NT2/D1 (cell line): Measurements from ENCODE around the gene ZNF469.

Experiments
- DNase-seq: peaks from one replicate; pipeline ENCODE4 v3.0.0-alpha.2; 2011; ENCODE audit warnings: low read depth, low spot score
- H3K27me3 ChIP-seq: 2 replicates; pipeline ENCODE4 v1.6.0; 2011; ENCODE audit warnings: mild to moderate bottlenecking; ENCODE audit not compliant: insufficient read length, insufficient read depth
- H3K36me3 ChIP-seq: 2 replicates; pipeline ENCODE4 v1.6.1; 2011; ENCODE audit warnings: mild to moderate bottlenecking, low read length, mixed read lengths; ENCODE audit not compliant: insufficient read depth, insufficient read length
- H3K4me1 ChIP-seq: 2 replicates; pipeline ENCODE4 v1.5.1; 2011; ENCODE audit not compliant: insufficient read depth, insufficient read length
- H3K4me3 ChIP-seq: 2 replicates; pipeline ENCODE4 v1.5.1; 2011; ENCODE audit warnings: low read depth; ENCODE audit not compliant: insufficient read length
- H3K9ac ChIP-seq: 2 replicates; pipeline ENCODE4 v1.6.0; 2011; ENCODE audit warnings: low read depth; ENCODE audit not compliant: insufficient read length
- H3K9me3 ChIP-seq: 2 replicates; pipeline ENCODE4 v1.5.1; 2011; ENCODE audit warnings: mild to moderate bottlenecking, low read length; ENCODE audit not compliant: insufficient read depth
- SUZ12 ChIP-seq: IDR thresholded peaks from 2 replicates; pipeline ENCODE4 v1.6.1; 2011; ENCODE audit not compliant: insufficient read length, insufficient read depth; ENCODE audit errors: extremely low read depth
- YY1 ChIP-seq: IDR thresholded peaks from 2 replicates; pipeline ENCODE4 v1.6.1; 2011; ENCODE audit not compliant: insufficient read length, insufficient read depth
- ZNF274 ChIP-seq: IDR thresholded peaks from 2 replicates; pipeline ENCODE4 v1.6.1; 2011; ENCODE audit warnings: mild to moderate bottlenecking, low read depth, low read length

Gene ZNF469

GRCh38 chr16:88381820-88382451 is 823 bp upstream of the ZNF469 start:
- Histone ChIP-seq H3K27me3 (peaks cover 56% of the 10 kb centered on the region), H3K9ac (peak overlapping the region; percentile 72), H3K4me3 (peak overlapping the region; percentile 48), H3K9me3 (no peaks in the 10 kb centered on the region), H3K4me1 (peaks cover 34% of the 10 kb centered on the region), H3K36me3 (peaks cover 2% of the 10 kb centered on the region)
- no peak for TF ChIP-seq YY1
- no peak for TF ChIP-seq SUZ12
- no peak for TF ChIP-seq ZNF274
- peak; percentile 82 for DNase-seq

GRCh38 chr16:88383401-88384221 is 852 bp downstream of the ZNF469 start:
- H3K4me3 ChIP-seq: peak overlapping the region; percentile 48
- peaks cover 56% of the 10 kb centered on the region for H3K27me3 ChIP-seq
- no peak for DNase-seq
- H3K36me3 ChIP-seq: peaks cover 2% of the 10 kb centered on the region
- TF ChIP-seq SUZ12 (no peak), ZNF274 (no peak), YY1 (no peak)
- peaks cover 32% of the 10 kb centered on the region for H3K4me1 ChIP-seq
- peak overlapping the region; percentile 72 for H3K9ac ChIP-seq
- H3K9me3 ChIP-seq: no peaks in the 10 kb centered on the region

GRCh38 chr16:88384222-88385111 is 1.7 kb downstream of the ZNF469 start:
- peaks cover 52% of the 10 kb centered on the region for H3K27me3 ChIP-seq

GRCh38 chr16:88385112-88385594 is 2.4 kb downstream of the ZNF469 start:
- Histone ChIP-seq H3K9me3 (no peaks in the 10 kb centered on the region), H3K36me3 (peaks cover 2% of the 10 kb centered on the region), H3K9ac (no peak overlapping the region), H3K4me3 (no peak overlapping the region), H3K4me1 (peaks cover 29% of the 10 kb centered on the region), H3K27me3 (peaks cover 52% of the 10 kb centered on the region)
- no peak for DNase-seq
- TF ChIP-seq YY1 (no peak), SUZ12 (no peak), ZNF274 (no peak)

More at GRCh38 chr16:88384222-88385111, 1.7 kb downstream of the ZNF469 start:
- DNase-seq: no peak
- H3K4me3 ChIP-seq: peak overlapping the region; percentile 48
- peaks cover 32% of the 10 kb centered on the region for H3K4me1 ChIP-seq
- H3K9me3 ChIP-seq: no peaks in the 10 kb centered on the region
- peaks cover 2% of the 10 kb centered on the region for H3K36me3 ChIP-seq
- peak overlapping the region; percentile 72 for H3K9ac ChIP-seq
- TF ChIP-seq SUZ12: no peak
- no peak for TF ChIP-seq YY1

DNA sequence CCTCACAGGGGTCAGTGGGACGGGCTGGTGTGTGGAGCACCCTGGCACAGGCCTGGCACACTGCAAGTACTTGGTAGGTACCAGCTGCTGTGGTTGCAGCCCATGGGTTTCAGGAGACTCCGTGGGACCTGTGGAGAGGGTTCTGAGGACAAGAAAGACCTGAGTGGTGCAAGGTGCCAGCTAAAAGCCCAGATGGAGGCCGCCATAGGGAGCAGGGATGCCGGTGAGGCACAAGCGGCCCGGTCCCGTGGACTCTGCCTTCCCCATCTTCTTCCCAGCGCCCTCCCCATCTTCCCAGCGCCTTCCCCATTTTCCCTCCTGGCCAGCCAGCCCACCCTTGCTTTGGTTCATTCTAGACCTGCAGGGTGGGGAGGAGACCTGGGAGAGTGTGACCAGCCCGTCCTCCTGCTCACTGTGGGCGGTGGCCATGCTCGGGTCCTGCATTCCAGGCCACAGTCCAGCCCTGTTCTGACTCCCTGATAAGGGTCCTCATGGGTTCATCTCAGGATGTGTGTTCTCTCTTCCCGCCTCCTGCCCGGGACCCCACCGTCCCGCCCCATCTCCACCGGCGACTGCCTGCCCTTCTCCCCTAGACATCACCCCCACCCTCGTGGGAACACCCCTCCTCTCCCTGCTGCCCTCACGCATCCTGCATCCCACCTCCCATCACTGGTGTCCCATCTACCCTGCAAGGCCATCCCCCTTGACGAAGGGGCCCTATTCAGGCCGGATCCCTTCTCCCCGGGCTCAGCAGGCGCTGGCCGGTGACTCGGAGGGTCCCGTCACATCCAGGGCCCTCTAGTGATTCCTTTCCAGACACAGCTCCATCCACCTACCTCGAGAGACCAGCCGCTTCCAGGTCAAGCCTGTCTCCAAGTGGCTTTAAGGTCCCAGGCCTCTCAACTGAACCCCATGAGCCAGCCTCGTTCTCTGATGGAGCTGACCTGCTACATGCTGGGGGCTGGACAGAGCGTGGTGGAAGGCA is 3.4 kb downstream of the ZNF469 start:
- TF ChIP-seq SUZ12 (no peak), ZNF274 (no peak), YY1 (no peak)
- Histone ChIP-seq H3K36me3 (peaks cover 2% of the 10 kb centered on the region), H3K9me3 (no peaks in the 10 kb centered on the region), H3K4me1 (peaks cover 20% of the 10 kb centered on the region), H3K9ac (no peak overlapping the region), H3K4me3 (no peak overlapping the region), H3K27me3 (peaks cover 42% of the 10 kb centered on the region)
- DNase-seq: no peak

- Histone ChIP-seq H3K9ac (no peak overlapping the region), H3K4me3 (no peak overlapping the region), H3K9me3 (no peaks in the 10 kb centered on the region), H3K4me1 (peaks cover 13% of the 10 kb centered on the region), H3K27me3 (peaks cover 35% of the 10 kb centered on the region), H3K36me3 (peaks cover 2% of the 10 kb centered on the region)
- TF ChIP-seq YY1: no peak
- TF ChIP-seq SUZ12: no peak
- TF ChIP-seq ZNF274: no peak
- no peak for DNase-seq
Measured at GRCh38 chr16:88387180-88387765, 4.5 kb downstream of the ZNF469 start.
